Measurements from ENCODE around the gene EFCAB7. TPM values are rescaled to one million over a fixed set of nuclear protein-coding genes. Genes with fewer than 3 reads are reported as not detected.

EFCAB7 gene
- total and polyA plus RNA-seq, 2 of the 4 experiments (the other 2 are of a cell fraction) = 2.3 TPM

GRCh38 chr1:63602629-63603028 lies 79.3 kb downstream of the EFCAB7 start:
- H2BK120ac ChIP-seq (ENCODE audit: low read depth, low read length) = no peak overlapping the region
- no peak overlapping the region for H3K27ac ChIP-seq (ENCODE audit: insufficient read depth, low read length)
- in situ Hi-C loops (cut with MboI; ENCODE audit: low sequenced_read_pairs) (no loop called here), dilution Hi-C loops (cut with HindIII; ENCODE audit: low sequenced_read_pairs, unreplicated experiment) (no loop called here), intact Hi-C loops (cut with micrococcal nuclease) (no loop called here)
- no peak for TF ChIP-seq FOS (IDR thresholded peaks at IDR 0.05; ENCODE audit: low read depth, low read length)
- no peak for TF ChIP-seq ELK1 (IDR thresholded peaks at IDR 0.05; ENCODE audit: borderline replicate concordance, low read depth, low read length)
- no peak for TF ChIP-seq CHD1 (IDR thresholded peaks at IDR 0.05; ENCODE audit: low read depth, low read length)
- no peak for TF ChIP-seq MXI1 (IDR thresholded peaks at IDR 0.05; ENCODE audit: borderline replicate concordance, low read depth, low read length)
- no peak for TF ChIP-seq RAD21 (IDR thresholded peaks at IDR 0.05; ENCODE audit: low read length)
- no peak for TF ChIP-seq MAZ (IDR thresholded peaks at IDR 0.05; ENCODE audit: borderline replicate concordance, low read depth, low read length)
- no peak for TF ChIP-seq RFX5 (IDR thresholded peaks at IDR 0.05; ENCODE audit: low read depth, low read length)
- no peak for TF ChIP-seq CTCF (conservative IDR thresholded peaks at IDR 0.05; ENCODE audit: low read depth, low read length)
- no peak for TF ChIP-seq BHLHE40 (IDR thresholded peaks at IDR 0.05; ENCODE audit: low read depth, low read length)
- no peak for TF ChIP-seq SMC3 (IDR thresholded peaks at IDR 0.05; ENCODE audit: low read depth, low read length)
- TF ChIP-seq POLR2A (IDR thresholded peaks at IDR 0.05; ENCODE audit: low read depth, low read length) = no peak
- no peak for TF ChIP-seq RCOR1 (IDR thresholded peaks at IDR 0.05; ENCODE audit: insufficient replicate concordance, low read length)
- no peak for TF ChIP-seq MAFK (IDR thresholded peaks at IDR 0.05; ENCODE audit: low read depth, low read length)
- TF ChIP-seq NFE2L2 (IDR thresholded peaks at IDR 0.05; ENCODE audit: low read depth, low read length) = no peak
- no peak for TF ChIP-seq USF2 (IDR thresholded peaks at IDR 0.05; ENCODE audit: low read depth, low read length)
- no peak for TF ChIP-seq CEBPB (IDR thresholded peaks at IDR 0.05; ENCODE audit: low read depth, low read length)
- H3K4me3 ChIP-seq (ENCODE audit: insufficient read depth, low read depth, low read length) = no peak overlapping the region
- DNase-seq (no peak), ATAC-seq (ENCODE audit: low read depth) (no peak)
- peaks cover 6% of the 10 kb centered on the region; the same call in 1 of the 2 replicates for H3K9me1 ChIP-seq (ENCODE audit: insufficient read depth, low read length)
- peaks cover 12% of the 10 kb centered on the region; the same call in 1 of the 2 replicates for H4K20me1 ChIP-seq (ENCODE audit: insufficient read depth, low read length)
- H3K56ac ChIP-seq (ENCODE audit: extremely low read depth, insufficient read depth, low read length) = no peak overlapping the region
- H3K9ac ChIP-seq (ENCODE audit: low read depth, low read length) = no peak overlapping the region
- H2BK15ac ChIP-seq (ENCODE audit: low read depth, low read length) = no peak overlapping the region
- H2AK5ac ChIP-seq (ENCODE audit: low read depth, low read length) = no peak overlapping the region
- no peak overlapping the region for H2AK9ac ChIP-seq (replicated peaks; ENCODE audit: low read depth, low read length, poor library complexity)
- no peak overlapping the region for H3K18ac ChIP-seq (ENCODE audit: low read depth, low read length)
- H3K27me3 ChIP-seq (ENCODE audit: control insufficient read depth, insufficient read depth, low read length) = no peaks in the 10 kb centered on the region
- H4K91ac ChIP-seq (ENCODE audit: insufficient read depth, low read depth, low read length) = no peak overlapping the region
- no peak overlapping the region for H2BK20ac ChIP-seq (ENCODE audit: low read depth, low read length)
- no peak overlapping the region for H2BK5ac ChIP-seq (ENCODE audit: low read depth, low read length, poor library complexity, severe bottlenecking)
- no peaks in the 10 kb centered on the region for H3K9me3 ChIP-seq (ENCODE audit: control insufficient read depth, insufficient read depth, low read length)
- H3K4me2 ChIP-seq (ENCODE audit: low read depth, low read length) = no peak overlapping the region
- no peak overlapping the region for H3K4ac ChIP-seq (ENCODE audit: low read depth, low read length)
- H3K23ac ChIP-seq (ENCODE audit: low read depth, low read length) = no peak overlapping the region
- CTCF ChIA-PET = no interaction called here
- H3K36me3 ChIP-seq (ENCODE audit: control insufficient read depth, insufficient read depth, low read length) = no peaks in the 10 kb centered on the region; the same call in 1 of the 2 replicates
- POLR2A ChIA-PET (ENCODE audit: unreplicated experiment) = no interaction called here
- 57% methylated on average over 2 of the region's 5 CpGs; no CpG with 5 or more reads in 1 of the 2 experiments for WGBS, 2 experiments (ENCODE audit: extremely low coverage in 2 of 2, insufficient read length in 1 of 2)
- no peak overlapping the region for H2AFZ ChIP-seq (replicated peaks; ENCODE audit: low read length, poor library complexity)
- no peak overlapping the region for H3K14ac ChIP-seq (replicated peaks; ENCODE audit: low read depth, low read length)
- H3K79me1 ChIP-seq (ENCODE audit: low read depth in 1 of 2, low read length in 2 of 2) = peaks cover 34 to 37% of the 10 kb centered on the region in 2 experiments
- 0 out of 2 replicates have a peak, but pooled peaks cover 2% of the 10 kb centered on the region for H3K4me1 ChIP-seq (ENCODE audit: control insufficient read depth, insufficient read depth, low read length)
- H4K5ac ChIP-seq (ENCODE audit: low read depth, low read length) = no peak overlapping the region
- no TSS peak for BruUV-seq (replicated peaks)
- H4K8ac ChIP-seq (ENCODE audit: low read depth in 2 of 2, low read length in 2 of 2) = no peak overlapping the region

Data from IMR-90 (cell line).